HCT116 (cell line): ENCODE data around the gene SNW1. TPM values are rescaled to one million over a fixed set of nuclear protein-coding genes. Genes with fewer than 3 reads are reported as not detected.

Experiments
- ATAC-seq: fragments of 200-7000 bp; cut with Tn5 transposase; 2 replicates; pipeline ENCODE4 v1.9.1; 2020; ENCODE audit warnings: mild to moderate bottlenecking, moderate library complexity
- BruUV-seq: library from RNA; stranded (reverse); fragments of 400-500 nt; replicated peaks from 2 replicates; lab custom pipeline; 2021; lab: Mats Ljungman, UMichigan
- CTCF ChIA-PET: fragments of 300-600 bp; sonication (Branson Sonifier 250); formaldehyde crosslinking; loops from one replicate; lab custom pipeline; 2021; ENCODE audit warnings: antibody characterized with exemption; lab: Charles Lee
- POLR2A ChIA-PET: fragments of 300-600, 350-600 bp; sonication (Branson Sonifier 250); formaldehyde crosslinking; loops from one replicate; lab custom pipeline; 2021; ENCODE audit warnings: antibody characterized with exemption; lab: Charles Lee
- RAD21 ChIA-PET, 2 experiments: fragments of 300-600 bp; sonication (Branson Sonifier 250); formaldehyde crosslinking; loops; one replicate each; lab custom pipeline; 2023; ENCODE audit warnings: low total read pairs in 2 of 2; ENCODE audit not compliant: uncharacterized antibody in 2 of 2, unreplicated experiment in 2 of 2, low non-redundant PET in 1 of 2; lab: Charles Lee
- DNase-seq: peaks from one replicate; pipeline ENCODE4 v3.0.0-alpha.2; 2010; ENCODE audit warnings: low read depth, low spot score
- H2AFZ ChIP-seq: fragments of 200-600 bp; shearing (Covaris generic), sonication (generic); 2 replicates; pipeline ENCODE4 v1.6.1; 2017; ENCODE audit warnings: low read depth, mixed run types, mixed read lengths, antibody characterized with exemption, low read length; ENCODE audit not compliant: poor library complexity, severe bottlenecking
- H3K27ac ChIP-seq: 2 replicates; pipeline ENCODE4 v1.5.1; 2012; ENCODE audit warnings: low read depth, low read length
- H3K27me3 ChIP-seq: fragments of 200-600 bp; sonication (generic); 2 replicates; pipeline ENCODE4 v1.6.1; 2016; ENCODE audit warnings: mixed run types, low read length, mixed read lengths; ENCODE audit not compliant: insufficient read depth
- H3K36me3 ChIP-seq, 2 experiments: fragments of 200-500 bp in 1 of 2; fragments of 200-600 bp in 1 of 2; sonication (Bioruptor generic) in 1 of 2; sonication (generic) in 1 of 2; 2 replicates each; pipeline versions ENCODE4 v1.5.1 to v1.6.1; 2014 to 2016; ENCODE audit warnings: low read length in 2 of 2, inconsistent platforms in 1 of 2, mixed read lengths in 1 of 2, mixed run types in 1 of 2; ENCODE audit not compliant: insufficient read depth in 2 of 2, control insufficient read depth in 1 of 2
- H3K4me1 ChIP-seq, 2 experiments: fragments of 200-600 bp in 1 of 2; sonication (generic) in 1 of 2; 2 replicates each; pipeline versions ENCODE4 v1.5.1 to v1.6.1; 2012 to 2017; ENCODE audit warnings: low read length in 2 of 2, inconsistent platforms in 1 of 2, mild to moderate bottlenecking in 1 of 2, mixed read lengths in 1 of 2, mixed run types in 1 of 2, moderate library complexity in 1 of 2; ENCODE audit not compliant: insufficient read depth in 2 of 2, control insufficient read depth in 1 of 2
- H3K4me2 ChIP-seq: fragments of 200-600 bp; sonication (generic); 2 replicates; pipeline ENCODE4 v1.6.1; 2017; ENCODE audit warnings: mixed run types, low read length, mixed read lengths
- H3K4me3 ChIP-seq, 2 experiments: fragments of 200-600 bp in 1 of 2; sonication (generic) in 1 of 2; replicated peaks in 1 of 2; 2 replicates each; pipeline ENCODE4 v1.5.1; 2011 to 2016; ENCODE audit warnings: low read length in 2 of 2, control low read depth in 1 of 2, low read depth in 1 of 2, mild to moderate bottlenecking in 1 of 2, mixed read lengths in 1 of 2, mixed run types in 1 of 2
- H3K79me2 ChIP-seq: fragments of 200-600 bp; sonication (generic); 2 replicates; pipeline ENCODE4 v1.6.1; 2017; ENCODE audit warnings: mild to moderate bottlenecking, mixed run types, low read length, moderate library complexity, mixed read lengths; ENCODE audit not compliant: insufficient read depth
- H3K9ac ChIP-seq: fragments of 200-600 bp; sonication (generic); 2 replicates; pipeline ENCODE4 v1.6.1; 2016; ENCODE audit warnings: low read length, mixed read lengths
- H3K9me2 ChIP-seq: fragments of 200-600 bp; sonication (generic), shearing (Covaris generic); 2 replicates; pipeline ENCODE4 v1.6.1; 2017; ENCODE audit warnings: mixed run types, mild to moderate bottlenecking, moderate library complexity; ENCODE audit not compliant: insufficient read depth
- H3K9me3 ChIP-seq, 2 experiments: fragments of 200-500 bp in 1 of 2; fragments of 200-600 bp in 1 of 2; sonication (Bioruptor generic) in 1 of 2; sonication (generic) in 1 of 2; 2 replicates each; pipeline ENCODE4 v1.6.1; 2014 to 2017; ENCODE audit warnings: low read length in 2 of 2, mixed read lengths in 2 of 2, inconsistent platforms in 1 of 2, low read depth in 1 of 2, mild to moderate bottlenecking in 1 of 2, mixed run types in 1 of 2, moderate library complexity in 1 of 2; ENCODE audit not compliant: control insufficient read depth in 1 of 2, insufficient read depth in 1 of 2
- H4K20me1 ChIP-seq: fragments of 200-600 bp; sonication (generic), shearing (Covaris generic); 2 replicates; pipeline ENCODE4 v1.6.1; 2017; ENCODE audit warnings: mixed run types, mild to moderate bottlenecking, moderate library complexity; ENCODE audit not compliant: insufficient read depth
- CEBPB ChIP-seq: IDR thresholded peaks from 2 replicates; pipeline ENCODE4 v1.6.1; 2012; ENCODE audit warnings: low read depth
- EGR1 ChIP-seq: IDR thresholded peaks from 2 replicates; pipeline ENCODE4 v1.6.1; 2012; ENCODE audit warnings: low read depth
- JUND ChIP-seq: IDR thresholded peaks from 2 replicates; pipeline ENCODE4 v1.6.1; 2012
- POLR2A ChIP-seq: IDR thresholded peaks from 2 replicates; pipeline ENCODE4 v1.7.0; 2011; ENCODE audit warnings: borderline replicate concordance; ENCODE audit not compliant: insufficient read depth, insufficient read length; ENCODE audit errors: extremely low read depth
- RAD21 ChIP-seq: IDR thresholded peaks from 2 replicates; pipeline ENCODE4 v1.6.1; 2012; ENCODE audit warnings: low read depth, mild to moderate bottlenecking
- YY1 ChIP-seq: IDR thresholded peaks from 2 replicates; pipeline ENCODE4 v1.6.1; 2011; ENCODE audit warnings: low read length, low read depth, moderate library complexity, mild to moderate bottlenecking; ENCODE audit not compliant: insufficient replicate concordance; ENCODE audit errors: extremely low read depth
- ZBTB33 ChIP-seq: IDR thresholded peaks from 2 replicates; pipeline ENCODE4 v1.6.1; 2011; ENCODE audit warnings: mild to moderate bottlenecking, low read length, moderate library complexity; ENCODE audit not compliant: insufficient replicate concordance; ENCODE audit errors: extremely low read depth
- ZNF274 ChIP-seq: fragments of 200-500 bp; sonication (Bioruptor generic); IDR thresholded peaks from 2 replicates; pipeline ENCODE4 v1.6.1; 2014; ENCODE audit warnings: mild to moderate bottlenecking, low read depth, low read length, inconsistent platforms
- intact Hi-C: fragments of 100-400 bp; cut with micrococcal nuclease; formaldehyde crosslinking; loops from 2 replicates; pipeline ENCODE4 v1.10.0; 2022
- total RNA-seq: library from RNA; stranded (reverse); gene quantifications from one replicate; pipeline ENCODE4 v1.2.1, GENCODE V29; 2021; ENCODE audit not compliant: unreplicated experiment
- TF ChIP-seq, protein P1 (sequence below): IDR thresholded peaks from 2 replicates; pipeline ENCODE4 v1.6.1; 2012; ENCODE audit warnings: low read depth
- TF ChIP-seq, protein P2 (sequence below): IDR thresholded peaks from 2 replicates; pipeline ENCODE4 v1.6.1; 2012

Gene SNW1
- total RNA-seq, 1 experiment from 2014 or later, result 102 TPM

DNA sequence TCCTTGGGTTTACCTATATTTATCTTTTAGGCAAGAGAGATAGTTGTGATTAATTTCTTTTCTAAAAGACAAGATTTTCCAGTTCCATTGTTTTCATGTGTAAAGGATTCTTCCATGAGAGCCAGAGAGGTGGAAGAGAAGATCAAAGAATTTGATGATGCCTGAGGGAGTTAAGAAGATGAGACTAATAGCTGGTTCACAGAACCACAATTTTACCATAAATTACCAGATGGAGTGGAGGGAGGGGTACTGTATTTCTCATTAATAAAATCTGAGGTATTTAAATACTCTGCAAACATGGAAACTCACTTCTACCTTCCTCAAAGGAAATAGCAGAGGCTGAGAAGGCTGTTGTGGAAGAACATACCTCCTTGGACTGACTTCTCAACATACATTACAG, 87.8 kb downstream of the SNW1 start:
- CTCF ChIA-PET, result no interaction called here
- Histone ChIP-seq H3K9ac (no peak overlapping the region), H3K9me2 (no peaks in the 10 kb centered on the region), H3K4me1 (no peaks in the 10 kb centered on the region), H3K4me2 (no peak overlapping the region), H3K27ac (no peak overlapping the region), H3K9me3 (no peaks in the 10 kb centered on the region), H4K20me1 (no peaks in the 10 kb centered on the region), H3K79me2 (no peaks in the 10 kb centered on the region), H3K27me3 (no peaks in the 10 kb centered on the region), H3K4me3 (no peak overlapping the region), H3K36me3 (peaks cover 5 to 6% of the 10 kb centered on the region in 2 experiments), H2AFZ (no peak overlapping the region)
- RAD21 ChIA-PET, result no interaction called here
- TF ChIP-seq ZBTB33 (no peak), JUND (no peak), ZNF274 (no peak), RAD21 (no peak), YY1 (no peak), EGR1 (no peak), POLR2A (no peak), CEBPB (no peak)
- TF ChIP-seq, protein P1, sequence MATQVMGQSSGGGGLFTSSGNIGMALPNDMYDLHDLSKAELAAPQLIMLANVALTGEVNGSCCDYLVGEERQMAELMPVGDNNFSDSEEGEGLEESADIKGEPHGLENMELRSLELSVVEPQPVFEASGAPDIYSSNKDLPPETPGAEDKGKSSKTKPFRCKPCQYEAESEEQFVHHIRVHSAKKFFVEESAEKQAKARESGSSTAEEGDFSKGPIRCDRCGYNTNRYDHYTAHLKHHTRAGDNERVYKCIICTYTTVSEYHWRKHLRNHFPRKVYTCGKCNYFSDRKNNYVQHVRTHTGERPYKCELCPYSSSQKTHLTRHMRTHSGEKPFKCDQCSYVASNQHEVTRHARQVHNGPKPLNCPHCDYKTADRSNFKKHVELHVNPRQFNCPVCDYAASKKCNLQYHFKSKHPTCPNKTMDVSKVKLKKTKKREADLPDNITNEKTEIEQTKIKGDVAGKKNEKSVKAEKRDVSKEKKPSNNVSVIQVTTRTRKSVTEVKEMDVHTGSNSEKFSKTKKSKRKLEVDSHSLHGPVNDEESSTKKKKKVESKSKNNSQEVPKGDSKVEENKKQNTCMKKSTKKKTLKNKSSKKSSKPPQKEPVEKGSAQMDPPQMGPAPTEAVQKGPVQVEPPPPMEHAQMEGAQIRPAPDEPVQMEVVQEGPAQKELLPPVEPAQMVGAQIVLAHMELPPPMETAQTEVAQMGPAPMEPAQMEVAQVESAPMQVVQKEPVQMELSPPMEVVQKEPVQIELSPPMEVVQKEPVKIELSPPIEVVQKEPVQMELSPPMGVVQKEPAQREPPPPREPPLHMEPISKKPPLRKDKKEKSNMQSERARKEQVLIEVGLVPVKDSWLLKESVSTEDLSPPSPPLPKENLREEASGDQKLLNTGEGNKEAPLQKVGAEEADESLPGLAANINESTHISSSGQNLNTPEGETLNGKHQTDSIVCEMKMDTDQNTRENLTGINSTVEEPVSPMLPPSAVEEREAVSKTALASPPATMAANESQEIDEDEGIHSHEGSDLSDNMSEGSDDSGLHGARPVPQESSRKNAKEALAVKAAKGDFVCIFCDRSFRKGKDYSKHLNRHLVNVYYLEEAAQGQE, result no peak
- TF ChIP-seq, protein P2, sequence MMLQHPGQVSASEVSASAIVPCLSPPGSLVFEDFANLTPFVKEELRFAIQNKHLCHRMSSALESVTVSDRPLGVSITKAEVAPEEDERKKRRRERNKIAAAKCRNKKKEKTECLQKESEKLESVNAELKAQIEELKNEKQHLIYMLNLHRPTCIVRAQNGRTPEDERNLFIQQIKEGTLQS, result no peak
- intact Hi-C loops, result no loop called here
- DNase-seq, result no peak
- BruUV-seq, result no TSS peak
- no peak for ATAC-seq
- POLR2A ChIA-PET, result no interaction called here

Other genes starting within 250 kb of the SNW1 start
- 44.7 TPM for gene SPTLC2, start 144.5 kb downstream of the SNW1 start, total RNA-seq
- gene ALKBH1, start 53.1 kb downstream of the SNW1 start, total RNA-seq, result 14.4 TPM
- gene SLIRP, start 53.1 kb downstream of the SNW1 start, total RNA-seq, result 242 TPM
- gene ADCK1, start 39.0 kb upstream of the SNW1 start, total RNA-seq, result 6.0 TPM